ENCODE data around the gene MEPCE. TPM values are rescaled to one million over a fixed set of nuclear protein-coding genes. Genes with fewer than 3 reads are reported as not detected.

MEPCE gene
- total and polyA plus RNA-seq, 10 donors: 31.4 to 82.2 (median 59.0) TPM

GRCh38 chr7:100456562-100456961 is 26.9 kb downstream of the MEPCE start:
- H3K27me3 ChIP-seq (replicated peaks in 1 of 7): no peaks in the 10 kb centered on the region
- no peak overlapping the region for H3K4me3 ChIP-seq
- peaks cover 0 to 21% (median 5%) of the 10 kb centered on the region in 6 donors for H3K4me1 ChIP-seq
- intact Hi-C loops (cut with DNase I; ENCODE audit: low total_unique reads): no loop called here
- no peaks in the 10 kb centered on the region for H3K9me3 ChIP-seq
- no peak for DNase-seq
- peaks cover 0 to 46% (median 12%) of the 10 kb centered on the region in 6 donors for H3K36me3 ChIP-seq
- WGBS, 5 donors: 93 to 96% (median 95%) methylated on average over 14 of the region's 14 CpGs
- H3K27ac ChIP-seq: no peak overlapping the region
- TF ChIP-seq, protein P1, sequence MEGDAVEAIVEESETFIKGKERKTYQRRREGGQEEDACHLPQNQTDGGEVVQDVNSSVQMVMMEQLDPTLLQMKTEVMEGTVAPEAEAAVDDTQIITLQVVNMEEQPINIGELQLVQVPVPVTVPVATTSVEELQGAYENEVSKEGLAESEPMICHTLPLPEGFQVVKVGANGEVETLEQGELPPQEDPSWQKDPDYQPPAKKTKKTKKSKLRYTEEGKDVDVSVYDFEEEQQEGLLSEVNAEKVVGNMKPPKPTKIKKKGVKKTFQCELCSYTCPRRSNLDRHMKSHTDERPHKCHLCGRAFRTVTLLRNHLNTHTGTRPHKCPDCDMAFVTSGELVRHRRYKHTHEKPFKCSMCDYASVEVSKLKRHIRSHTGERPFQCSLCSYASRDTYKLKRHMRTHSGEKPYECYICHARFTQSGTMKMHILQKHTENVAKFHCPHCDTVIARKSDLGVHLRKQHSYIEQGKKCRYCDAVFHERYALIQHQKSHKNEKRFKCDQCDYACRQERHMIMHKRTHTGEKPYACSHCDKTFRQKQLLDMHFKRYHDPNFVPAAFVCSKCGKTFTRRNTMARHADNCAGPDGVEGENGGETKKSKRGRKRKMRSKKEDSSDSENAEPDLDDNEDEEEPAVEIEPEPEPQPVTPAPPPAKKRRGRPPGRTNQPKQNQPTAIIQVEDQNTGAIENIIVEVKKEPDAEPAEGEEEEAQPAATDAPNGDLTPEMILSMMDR (IDR thresholded peaks at IDR 0.05 in 8 of 11, conservative IDR thresholded peaks at IDR 0.05 in 3 of 11): no peak
- no peak for TF ChIP-seq POLR2A (IDR thresholded peaks at IDR 0.05)
- TF ChIP-seq POLR2AphosphoS5 (IDR thresholded peaks at IDR 0.05): no peak

- H3K9me3 ChIP-seq: no peaks in the 10 kb centered on the region
Observed at GRCh38 chr7:100457033-100457432, 27.4 kb downstream of the MEPCE start.

DNA sequence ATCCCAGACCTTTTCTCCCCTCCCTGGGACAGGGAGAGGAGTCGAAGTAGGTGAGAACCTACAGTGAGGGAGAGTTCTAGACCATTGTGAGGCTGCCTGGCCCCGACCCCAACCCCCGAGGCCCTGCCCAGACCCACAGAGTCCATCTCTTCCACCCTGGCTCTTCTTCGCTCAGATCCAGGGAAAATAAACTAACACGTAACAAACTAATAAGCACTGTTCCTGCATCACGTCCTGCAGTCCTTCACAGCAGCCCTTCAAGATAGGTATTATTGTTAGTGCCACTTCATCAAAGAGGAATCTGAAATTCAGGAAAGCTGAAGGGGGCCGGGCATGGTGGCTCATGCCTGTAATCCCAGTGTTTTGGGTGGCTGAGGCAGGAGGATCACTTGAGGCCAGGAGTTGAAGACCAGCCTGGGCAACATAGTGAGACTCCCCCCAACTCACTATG is 34.6 kb downstream of the MEPCE start, which contains the start of gene SPACDR:
TSS of gene SPACDR (minus strand) at position 51 of the 451 bp plus-strand sequence. CDS start 235 bp downstream, outside the sequence.
- intact Hi-C loops (cut with DNase I; ENCODE audit: low total_unique reads): no loop called here
- no peak for DNase-seq
- Histone ChIP-seq H3K27me3 (replicated peaks in 1 of 7) (no peaks in the 10 kb centered on the region), H3K9me3 (no peaks in the 10 kb centered on the region), H3K36me3 (peaks cover 0 to 97% (median 41%) of the 10 kb centered on the region in 6 donors), H3K27ac (no peak within 1 kb of the TSS), H3K4me3 (no peak within 1 kb of the TSS), H3K4me1 (peaks cover 5 to 46% (median 29%) of the 10 kb centered on the region in 6 donors)
- 77 to 92% (median 85%) methylated on average over 6 to 7 of the region's 7 CpGs for WGBS, 5 donors
- TF ChIP-seq POLR2A (IDR thresholded peaks at IDR 0.05) (no peak), POLR2AphosphoS5 (IDR thresholded peaks at IDR 0.05) (no peak)
- TF ChIP-seq, protein P1 (IDR thresholded peaks at IDR 0.05 in 8 of 11, conservative IDR thresholded peaks at IDR 0.05 in 3 of 11): no peak

More at GRCh38 chr7:100457033-100457432, 27.4 kb downstream of the MEPCE start:
- no peak for DNase-seq
- intact Hi-C loops (cut with DNase I; ENCODE audit: low total_unique reads): no loop called here
- WGBS, 5 donors: 91 to 98% (median 96%) methylated on average over 6 of the region's 6 CpGs
- Histone ChIP-seq H3K27ac (no peak overlapping the region), H3K4me1 (peaks cover 0 to 21% (median 5%) of the 10 kb centered on the region in 6 donors), H3K4me3 (no peak overlapping the region), H3K27me3 (replicated peaks in 1 of 7) (no peaks in the 10 kb centered on the region), H3K36me3 (peaks cover 0 to 51% (median 13%) of the 10 kb centered on the region in 6 donors)
- TF ChIP-seq POLR2AphosphoS5 (IDR thresholded peaks at IDR 0.05) (no peak), POLR2A (IDR thresholded peaks at IDR 0.05) (no peak)
- TF ChIP-seq, protein P1 (IDR thresholded peaks at IDR 0.05 in 8 of 11, conservative IDR thresholded peaks at IDR 0.05 in 3 of 11): no peak

- TF ChIP-seq POLR2AphosphoS5 (IDR thresholded peaks at IDR 0.05) (no peak), POLR2A (IDR thresholded peaks at IDR 0.05) (no peak)
- TF ChIP-seq, protein P1 (IDR thresholded peaks at IDR 0.05 in 8 of 11, conservative IDR thresholded peaks at IDR 0.05 in 3 of 11): no peak
- Histone ChIP-seq H3K4me3 (no peak overlapping the region), H3K27ac (no peak overlapping the region), H3K36me3 (peaks cover 0 to 97% (median 39%) of the 10 kb centered on the region in 6 donors), H3K27me3 (replicated peaks in 1 of 7) (no peaks in the 10 kb centered on the region), H3K4me1 (peaks cover 10 to 52% (median 34%) of the 10 kb centered on the region in 6 donors), H3K9me3 (no peaks in the 10 kb centered on the region)
- WGBS, 5 donors: 89 to 97% (median 95%) methylated on average over 2 of the region's 2 CpGs
- intact Hi-C loops (cut with DNase I; ENCODE audit: low total_unique reads): no loop called here
- DNase-seq: no peak
Observed at GRCh38 chr7:100464791-100465190, 35.2 kb downstream of the MEPCE start.

All from spleen (tissue), 11 donors.